Breast epithelium (tissue), 4 donors: ENCODE results near the gene GEN1. TPM values are rescaled to one million over a fixed set of nuclear protein-coding genes. Genes with fewer than 3 reads are reported as not detected.

ENCODE experiments used
- DNase-seq, 2 donors: peaks; one replicate each; pipeline ENCODE4 v3.0.0-alpha.2; 2019; ENCODE audit warnings: low spot score in 2 of 2
- H3K27ac ChIP-seq, 2 donors: fragments of 200-600 bp; sonication (generic) in 1 of 2; one replicate each; pipeline ENCODE4 v1.5.1; 2016 to 2019; ENCODE audit warnings: mild to moderate bottlenecking in 1 of 2
- H3K27me3 ChIP-seq, 2 donors: fragments of 200-600 bp; sonication (generic) in 1 of 2; one replicate each; pipeline versions ENCODE4 v1.5.1 to v1.6.0; 2017 to 2019; ENCODE audit warnings: control low read depth in 1 of 2, mild to moderate bottlenecking in 1 of 2
- H3K36me3 ChIP-seq: fragments of 200-600 bp; one replicate; pipeline ENCODE4 v1.5.1; 2019
- H3K4me1 ChIP-seq, 2 donors: fragments of 200-600 bp; sonication (generic); one replicate each; pipeline ENCODE4 v1.5.1; 2016 to 2019; ENCODE audit warnings: control low read depth in 1 of 2
- H3K4me3 ChIP-seq, 3 donors: fragments of 200-600 bp; sonication (generic); 1 replicate in 2 of 3; 2 replicates in 1 of 3; pipeline ENCODE4 v1.5.1; 2016 to 2019; ENCODE audit warnings: mild to moderate bottlenecking in 3 of 3, moderate library complexity in 2 of 3
- H3K9me3 ChIP-seq, 2 donors: fragments of 200-600 bp; sonication (generic) in 1 of 2; one replicate each; pipeline ENCODE4 v1.5.1; 2016 to 2019; ENCODE audit warnings: control low read depth in 1 of 2
- POLR2A ChIP-seq: fragments of 450-650 bp; IDR thresholded peaks from one replicate; pipeline ENCODE4 v1.6.1; 2016; ENCODE audit warnings: antibody characterized with exemption, mild to moderate bottlenecking, moderate library complexity
- POLR2AphosphoS5 ChIP-seq, 3 donors: sonication (generic); formaldehyde crosslinking; IDR thresholded peaks; one replicate each; pipeline ENCODE4 v1.6.1; 2017; ENCODE audit warnings: antibody characterized with exemption in 3 of 3
- intact Hi-C: fragments of 100-400 bp; cut with DNase I; formaldehyde crosslinking; loops from one replicate; pipeline ENCODE4 v1.15.1; 2023; ENCODE audit warnings: low total_unique reads
- total RNA-seq, 3 donors: library from RNA; depleted of rRNA; stranded (reverse); fragments of >200 nt; gene quantifications; one replicate each; pipeline ENCODE4 v1.1.0, GENCODE V29; 2016
- TF ChIP-seq, protein P1 (sequence below), 3 donors: fragments of 450-650 bp; IDR thresholded peaks; one replicate each; pipeline ENCODE4 v1.5.1; 2016 to 2017; ENCODE audit warnings: antibody characterized with exemption in 3 of 3, mild to moderate bottlenecking in 3 of 3, moderate library complexity in 3 of 3

The GEN1 gene
- total RNA-seq, 3 donors from 2014 or later, result 3.6 to 12.7 (median 6.7) TPM

- Histone ChIP-seq H3K27me3 (no peaks in the 10 kb centered on the region), H3K4me3 (no peak overlapping the region), H3K9me3 (no peaks in the 10 kb centered on the region), H3K27ac (no peak overlapping the region), H3K36me3 (no peaks in the 10 kb centered on the region), H3K4me1 (no peaks in the 10 kb centered on the region)
- intact Hi-C loops, result no loop called here
- TF ChIP-seq, protein P1, sequence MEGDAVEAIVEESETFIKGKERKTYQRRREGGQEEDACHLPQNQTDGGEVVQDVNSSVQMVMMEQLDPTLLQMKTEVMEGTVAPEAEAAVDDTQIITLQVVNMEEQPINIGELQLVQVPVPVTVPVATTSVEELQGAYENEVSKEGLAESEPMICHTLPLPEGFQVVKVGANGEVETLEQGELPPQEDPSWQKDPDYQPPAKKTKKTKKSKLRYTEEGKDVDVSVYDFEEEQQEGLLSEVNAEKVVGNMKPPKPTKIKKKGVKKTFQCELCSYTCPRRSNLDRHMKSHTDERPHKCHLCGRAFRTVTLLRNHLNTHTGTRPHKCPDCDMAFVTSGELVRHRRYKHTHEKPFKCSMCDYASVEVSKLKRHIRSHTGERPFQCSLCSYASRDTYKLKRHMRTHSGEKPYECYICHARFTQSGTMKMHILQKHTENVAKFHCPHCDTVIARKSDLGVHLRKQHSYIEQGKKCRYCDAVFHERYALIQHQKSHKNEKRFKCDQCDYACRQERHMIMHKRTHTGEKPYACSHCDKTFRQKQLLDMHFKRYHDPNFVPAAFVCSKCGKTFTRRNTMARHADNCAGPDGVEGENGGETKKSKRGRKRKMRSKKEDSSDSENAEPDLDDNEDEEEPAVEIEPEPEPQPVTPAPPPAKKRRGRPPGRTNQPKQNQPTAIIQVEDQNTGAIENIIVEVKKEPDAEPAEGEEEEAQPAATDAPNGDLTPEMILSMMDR (IDR thresholded peaks at IDR 0.05), result no peak
- TF ChIP-seq POLR2AphosphoS5 (IDR thresholded peaks at IDR 0.05), result no peak
- TF ChIP-seq POLR2A, result no peak
- no peak for DNase-seq
These were observed 40.6 kb upstream of the GEN1 start for GRCh38 chr2:17713291-17713690.

DNA sequence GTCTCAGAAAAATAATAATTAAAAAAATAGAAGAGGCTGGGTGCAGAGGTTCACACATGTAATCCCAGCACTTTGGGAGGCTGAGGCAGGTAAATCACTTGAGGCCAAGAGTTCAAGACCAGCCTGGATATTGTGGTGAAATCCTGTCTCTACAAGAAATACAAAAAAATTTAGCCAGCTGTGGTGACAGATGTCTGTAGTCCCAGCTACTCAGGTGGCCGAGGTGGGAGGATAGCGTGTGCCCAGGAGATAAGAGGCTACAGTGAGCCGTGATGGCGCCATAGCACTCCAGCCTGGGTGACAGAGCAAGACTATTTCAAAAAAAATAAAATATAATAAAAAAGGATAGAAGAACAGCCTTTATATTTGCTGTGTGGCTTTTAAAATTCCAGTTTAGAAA, 36.3 kb upstream of the GEN1 start:
- DNase-seq, result no peak
- Histone ChIP-seq H3K4me3 (no peak overlapping the region), H3K36me3 (no peaks in the 10 kb centered on the region), H3K9me3 (no peaks in the 10 kb centered on the region), H3K27me3 (no peaks in the 10 kb centered on the region), H3K4me1 (no peaks in the 10 kb centered on the region), H3K27ac (no peak overlapping the region)
- TF ChIP-seq POLR2A (no peak), POLR2AphosphoS5 (IDR thresholded peaks at IDR 0.05) (no peak)
- TF ChIP-seq, protein P1 (IDR thresholded peaks at IDR 0.05), result no peak
- intact Hi-C loops, result no loop called here

DNA sequence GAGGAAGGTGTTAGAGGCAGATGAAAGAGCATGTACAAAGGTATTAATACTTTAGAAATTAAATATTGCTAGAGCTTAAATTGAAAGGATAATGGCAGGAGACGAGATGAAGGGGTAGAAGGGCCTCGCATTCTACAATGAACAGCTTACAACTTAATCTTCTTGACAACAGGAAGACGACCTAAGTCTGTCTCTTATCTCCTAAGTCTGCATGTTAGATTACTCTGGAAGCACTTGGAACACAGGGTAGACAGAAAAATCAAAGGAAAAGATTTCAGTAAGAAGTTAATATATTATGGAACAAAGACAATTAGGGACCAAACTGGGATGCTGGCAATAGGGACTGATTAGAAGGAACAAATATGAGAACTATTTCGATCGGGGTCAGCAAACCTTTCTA, 35.2 kb upstream of the GEN1 start:
- Histone ChIP-seq H3K4me3 (no peak overlapping the region), H3K4me1 (no peaks in the 10 kb centered on the region), H3K27ac (no peak overlapping the region), H3K9me3 (no peaks in the 10 kb centered on the region), H3K27me3 (no peaks in the 10 kb centered on the region), H3K36me3 (no peaks in the 10 kb centered on the region)
- intact Hi-C loops, result no loop called here
- TF ChIP-seq, protein P1 (IDR thresholded peaks at IDR 0.05), result no peak
- TF ChIP-seq POLR2A (no peak), POLR2AphosphoS5 (IDR thresholded peaks at IDR 0.05) (no peak)
- no peak for DNase-seq

DNA sequence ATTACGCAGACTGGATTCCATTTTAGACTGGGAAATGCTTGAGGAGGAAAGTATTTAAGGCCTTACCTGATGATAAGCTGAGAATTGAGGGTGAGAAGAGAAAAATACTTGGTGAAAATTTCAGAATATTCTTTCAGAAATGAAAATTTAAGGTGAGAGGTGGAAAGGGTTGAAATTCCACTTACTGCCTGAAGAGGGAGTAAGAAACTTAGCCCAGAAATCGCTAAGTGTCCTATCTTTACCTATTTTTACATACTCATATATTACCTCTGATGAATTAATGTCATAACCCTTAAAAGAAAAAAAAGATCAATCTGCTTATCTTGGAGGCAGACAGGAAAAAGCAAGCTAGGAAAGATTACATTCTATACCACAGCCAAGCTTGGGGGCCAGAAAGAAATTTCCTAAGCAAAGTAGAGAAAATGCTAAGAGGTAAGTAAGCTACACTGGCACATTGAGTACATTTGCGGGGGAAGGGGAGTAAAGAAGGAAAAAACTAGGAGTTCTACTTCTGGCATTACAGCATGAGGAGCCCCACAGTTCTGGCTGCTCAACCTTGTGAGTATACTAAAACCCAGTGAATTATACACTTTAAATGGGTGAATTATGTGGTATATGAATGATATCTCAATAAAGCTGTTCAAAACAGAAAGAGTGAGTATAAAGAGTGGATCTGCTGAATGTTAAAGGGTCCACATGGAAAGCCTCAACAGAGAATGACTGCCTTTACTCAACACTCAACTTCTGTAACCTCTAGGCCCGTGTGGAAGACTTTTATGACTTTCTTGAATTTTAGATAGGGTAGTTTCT, 34.2 kb upstream of the GEN1 start:
- no peak for DNase-seq
- TF ChIP-seq POLR2AphosphoS5 (IDR thresholded peaks at IDR 0.05), result no peak
- TF ChIP-seq POLR2A, result no peak
- TF ChIP-seq, protein P1 (IDR thresholded peaks at IDR 0.05), result peak; percentile 54 to 66 (median 62)
- H3K4me3 ChIP-seq, result no peak overlapping the region
- H3K4me1 ChIP-seq, result no peaks in the 10 kb centered on the region
- H3K9me3 ChIP-seq, result no peaks in the 10 kb centered on the region
- intact Hi-C loops, result no loop called here
- no peaks in the 10 kb centered on the region for H3K36me3 ChIP-seq
- H3K27ac ChIP-seq, result no peak overlapping the region
- H3K27me3 ChIP-seq, result no peaks in the 10 kb centered on the region

DNA sequence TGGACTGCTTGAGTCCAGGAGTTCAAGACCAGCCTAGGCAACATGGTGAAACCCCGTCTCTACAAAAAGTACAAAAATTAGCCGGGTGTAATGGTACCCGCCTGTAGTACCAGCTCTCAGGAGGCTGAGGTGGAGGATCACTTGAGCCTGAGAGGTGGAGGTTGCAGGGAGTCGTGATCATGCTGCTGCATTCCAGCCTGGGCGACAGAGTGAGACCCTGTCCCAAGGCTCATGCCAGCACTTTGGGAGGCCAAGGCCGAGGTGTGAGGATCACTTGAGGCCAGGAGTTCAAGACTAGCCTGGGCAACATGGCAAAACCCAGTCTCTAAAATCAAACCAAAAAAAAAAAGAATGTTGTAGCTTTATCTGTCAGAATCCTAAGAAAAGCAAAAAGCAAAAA, 25.7 kb upstream of the GEN1 start:
- Histone ChIP-seq H3K9me3 (no peaks in the 10 kb centered on the region), H3K36me3 (peaks cover 8% of the 10 kb centered on the region), H3K4me3 (no peak overlapping the region), H3K27me3 (no peaks in the 10 kb centered on the region), H3K27ac (no peak overlapping the region), H3K4me1 (no peaks in the 10 kb centered on the region)
- intact Hi-C loops, result no loop called here
- TF ChIP-seq POLR2AphosphoS5 (IDR thresholded peaks at IDR 0.05) (no peak), POLR2A (no peak)
- TF ChIP-seq, protein P1 (IDR thresholded peaks at IDR 0.05), result no peak
- no peak for DNase-seq
